GM12801 (cell line): ENCODE measurements around the gene LRRD1.

Experiments used
- CTCF ChIP-seq: IDR thresholded peaks from one replicate; pipeline ENCODE4 v1.5.1; 2011; ENCODE audit warnings: control low read depth; ENCODE audit not compliant: insufficient read length; ENCODE audit errors: extremely low read depth

LRRD1 gene

GRCh38 chr7:92110857-92111256 is 68.1 kb downstream of the LRRD1 start:
- no peak for TF ChIP-seq CTCF

- TF ChIP-seq CTCF, result no peak
These were observed 70.1 kb downstream of the LRRD1 start for GRCh38 chr7:92108821-92109220.

- no peak for TF ChIP-seq CTCF
These were observed 78.4 kb downstream of the LRRD1 start for GRCh38 chr7:92100534-92100933.

- TF ChIP-seq CTCF, result no peak
These were observed 83.6 kb downstream of the LRRD1 start for GRCh38 chr7:92095380-92095779.
